HG03469 (cell line): ENCODE results near the gene RNH1.

ENCODE experiments used
- ATAC-seq: cut with Tn5 transposase; IDR thresholded peaks from one replicate; pipeline ENCODE4 v1.9.1; 2021; ENCODE audit warnings: mild to moderate bottlenecking, moderate library complexity, moderate number of reproducible peaks; ENCODE audit not compliant: unreplicated experiment

RNH1 gene

GRCh38 chr11:506995-507726 is at the start of gene RNH1:
Gene RNH1 (minus strand): TSS chr11:507242. CDS start chr11:502162, 5,080 bp downstream.
- ATAC-seq: peak; percentile 24

GRCh38 chr11:555780-556661 is 49.0 kb upstream of the RNH1 start:
- no peak for ATAC-seq

GRCh38 chr11:555227-555779 is 48.3 kb upstream of the RNH1 start:
- no peak for ATAC-seq

- ATAC-seq: no peak
Measured at GRCh38 chr11:554428-555226, 47.6 kb upstream of the RNH1 start.

- ATAC-seq: no peak
Measured at GRCh38 chr11:553988-554340, 46.9 kb upstream of the RNH1 start.

GRCh38 chr11:553083-553987 is 46.3 kb upstream of the RNH1 start:
- no peak for ATAC-seq

GRCh38 chr11:551596-551995 is 44.6 kb upstream of the RNH1 start:
- no peak for ATAC-seq

- ATAC-seq: no peak
Measured at GRCh38 chr11:551131-551530, 44.1 kb upstream of the RNH1 start.

- ATAC-seq: no peak
Measured at GRCh38 chr11:550746-551085, 43.7 kb upstream of the RNH1 start.

GRCh38 chr11:550021-550745 is 43.1 kb upstream of the RNH1 start:
- ATAC-seq: no peak

GRCh38 chr11:548700-549603 is 41.9 kb upstream of the RNH1 start:
- ATAC-seq: no peak

- ATAC-seq: no peak
Measured at GRCh38 chr11:545171-545570, 38.1 kb upstream of the RNH1 start.

GRCh38 chr11:544817-545166 is 37.8 kb upstream of the RNH1 start:
- no peak for ATAC-seq

- ATAC-seq: no peak
Measured at GRCh38 chr11:541433-541885, 34.4 kb upstream of the RNH1 start.

- no peak for ATAC-seq
Measured at GRCh38 chr11:540583-541432, 33.8 kb upstream of the RNH1 start.

GRCh38 chr11:539971-540481 is 33.0 kb upstream of the RNH1 start:
- no peak for ATAC-seq

- ATAC-seq: no peak
Measured at GRCh38 chr11:538431-539051, 31.5 kb upstream of the RNH1 start.
